Panc1 (cell line): ENCODE results near the gene R3HDM2. TPM values are rescaled to one million over a fixed set of nuclear protein-coding genes. Genes with fewer than 3 reads are reported as not detected.

Experiments used
- ATAC-seq: fragments of 200-7000 bp; cut with Tn5 transposase; 2 replicates; pipeline ENCODE4 v1.9.1; 2020; ENCODE audit warnings: mild to moderate bottlenecking, moderate library complexity
- BruUV-seq: library from RNA; stranded (reverse); fragments of 400-500 nt; replicated peaks from 2 replicates; lab custom pipeline; 2021; lab: Mats Ljungman, UMichigan
- CTCF ChIA-PET: fragments of 300-600 bp; sonication (Branson Sonifier 250); formaldehyde crosslinking; loops from one replicate; lab custom pipeline; 2022; ENCODE audit warnings: antibody characterized with exemption; lab: Charles Lee
- POLR2A ChIA-PET: fragments of 300-600 bp; sonication (Branson Sonifier 250); formaldehyde crosslinking; loops from one replicate; lab custom pipeline; 2022; ENCODE audit warnings: antibody characterized with exemption; lab: Charles Lee
- DNase-seq: peaks from one replicate; pipeline ENCODE4 v3.0.0-alpha.2; 2010; ENCODE audit warnings: low read depth, low spot score
- H3K27ac ChIP-seq: 2 replicates; pipeline ENCODE4 v1.5.1; 2011; ENCODE audit warnings: mild to moderate bottlenecking, low read length, inconsistent platforms
- H3K27me3 ChIP-seq: fragments of 200-500 bp; sonication (Bioruptor generic); 2 replicates; pipeline ENCODE4 v1.6.0; 2014; ENCODE audit warnings: low read length, inconsistent platforms; ENCODE audit not compliant: control insufficient read depth, insufficient read depth
- H3K36me3 ChIP-seq: fragments of 200-500 bp; sonication (Bioruptor generic); 2 replicates; pipeline ENCODE4 v1.5.1; 2014; ENCODE audit warnings: inconsistent platforms, mild to moderate bottlenecking, low read length, moderate library complexity; ENCODE audit not compliant: control insufficient read depth, insufficient read depth
- H3K4me1 ChIP-seq: 2 replicates; pipeline ENCODE4 v1.5.1; 2011; ENCODE audit warnings: inconsistent platforms, mild to moderate bottlenecking, low read length, moderate library complexity; ENCODE audit not compliant: control insufficient read depth, insufficient read depth
- H3K4me3 ChIP-seq, 2 experiments: 2 replicates each; pipeline ENCODE4 v1.5.1; 2011 to 2012; ENCODE audit warnings: low read depth in 2 of 2, low read length in 2 of 2, mild to moderate bottlenecking in 2 of 2, inconsistent platforms in 1 of 2, moderate library complexity in 1 of 2
- H3K9me3 ChIP-seq: fragments of 200-500 bp; sonication (Bioruptor generic); 2 replicates; pipeline ENCODE4 v1.5.1; 2014; ENCODE audit warnings: low read depth, mild to moderate bottlenecking, inconsistent platforms, low read length, moderate library complexity; ENCODE audit not compliant: control insufficient read depth, insufficient read depth
- POLR2AphosphoS5 ChIP-seq: IDR thresholded peaks from 2 replicates; pipeline ENCODE4 v1.6.1; 2012; ENCODE audit warnings: mild to moderate bottlenecking, low read depth, low read length, moderate library complexity
- SIN3A ChIP-seq: IDR thresholded peaks from 2 replicates; pipeline ENCODE4 v1.6.1; 2012; ENCODE audit warnings: low read depth, mild to moderate bottlenecking, low read length, moderate library complexity, borderline replicate concordance; ENCODE audit not compliant: insufficient read depth
- TCF7L2 ChIP-seq: IDR thresholded peaks from 2 replicates; pipeline ENCODE4 v1.6.1; 2011; ENCODE audit warnings: mild to moderate bottlenecking, low read depth, low read length, inconsistent platforms
- in situ Hi-C: cut with HindIII; loops from 2 replicates; pipeline ENCODE4 v1.10.0; 2016; ENCODE audit warnings: low sequenced_read_pairs, low pct_unique_long_range_greater_than_20kb
- intact Hi-C: fragments of 100-400 bp; cut with micrococcal nuclease; formaldehyde crosslinking; loops from one replicate; pipeline ENCODE4 v1.10.0; 2022; ENCODE audit not compliant: unreplicated experiment
- total RNA-seq: library from RNA; stranded (reverse); gene quantifications from one replicate; pipeline ENCODE4 v1.2.1, GENCODE V29; 2021; ENCODE audit not compliant: unreplicated experiment
- TF ChIP-seq, protein P1 (sequence below), 2 experiments: IDR thresholded peaks; 2 replicates each; pipeline ENCODE4 v1.6.1; 2011 to 2012; ENCODE audit warnings: low read depth in 2 of 2, control low read depth in 1 of 2, low read length in 1 of 2, mild to moderate bottlenecking in 1 of 2, moderate library complexity in 1 of 2; ENCODE audit not compliant: insufficient read depth in 1 of 2
- TF ChIP-seq, protein P2 (sequence below): fragments of 450-650 bp; IDR thresholded peaks from 2 replicates; pipeline ENCODE4 v1.5.1; 2017; ENCODE audit warnings: mild to moderate bottlenecking

Gene R3HDM2
- total RNA-seq, 1 experiment from 2014 or later, result 56.5 TPM

DNA sequence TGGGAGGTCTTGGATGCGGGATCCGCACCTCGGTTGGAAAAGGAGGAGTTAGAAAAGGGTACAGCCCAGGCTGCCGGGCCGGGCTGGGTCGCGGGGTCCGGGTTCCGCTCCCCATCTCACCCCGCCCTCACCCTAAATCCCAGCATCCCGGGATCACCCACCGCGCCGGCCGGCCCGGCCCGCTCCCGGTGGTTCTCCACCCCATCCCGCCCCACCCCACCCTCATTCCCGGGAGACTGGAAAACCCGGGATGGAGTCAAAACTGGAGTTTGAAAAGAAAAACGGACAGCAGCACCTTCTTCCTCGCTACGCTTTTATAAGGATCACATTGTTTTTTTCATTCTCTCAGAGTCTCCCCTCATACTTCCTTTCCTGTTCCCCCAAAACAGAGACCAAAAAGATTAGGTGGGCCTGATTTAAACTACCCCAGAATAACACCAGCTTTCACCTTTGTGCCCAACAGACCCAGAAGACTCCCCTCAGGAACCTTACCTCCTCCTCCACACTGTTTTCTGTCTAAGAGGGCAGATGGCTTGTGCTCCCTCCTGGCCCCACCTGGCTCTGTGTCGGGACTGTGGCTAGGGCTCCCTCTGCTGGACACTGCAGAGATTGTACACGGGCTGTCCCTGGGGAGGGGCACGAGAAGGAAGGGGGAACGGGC, 31.5 kb upstream of the R3HDM2 start:
- no peak for TF ChIP-seq TCF7L2
- no peak for TF ChIP-seq POLR2AphosphoS5
- TF ChIP-seq SIN3A, result peak; percentile 20; the same call in 1 of the 2 replicates
- TF ChIP-seq, protein P1, sequence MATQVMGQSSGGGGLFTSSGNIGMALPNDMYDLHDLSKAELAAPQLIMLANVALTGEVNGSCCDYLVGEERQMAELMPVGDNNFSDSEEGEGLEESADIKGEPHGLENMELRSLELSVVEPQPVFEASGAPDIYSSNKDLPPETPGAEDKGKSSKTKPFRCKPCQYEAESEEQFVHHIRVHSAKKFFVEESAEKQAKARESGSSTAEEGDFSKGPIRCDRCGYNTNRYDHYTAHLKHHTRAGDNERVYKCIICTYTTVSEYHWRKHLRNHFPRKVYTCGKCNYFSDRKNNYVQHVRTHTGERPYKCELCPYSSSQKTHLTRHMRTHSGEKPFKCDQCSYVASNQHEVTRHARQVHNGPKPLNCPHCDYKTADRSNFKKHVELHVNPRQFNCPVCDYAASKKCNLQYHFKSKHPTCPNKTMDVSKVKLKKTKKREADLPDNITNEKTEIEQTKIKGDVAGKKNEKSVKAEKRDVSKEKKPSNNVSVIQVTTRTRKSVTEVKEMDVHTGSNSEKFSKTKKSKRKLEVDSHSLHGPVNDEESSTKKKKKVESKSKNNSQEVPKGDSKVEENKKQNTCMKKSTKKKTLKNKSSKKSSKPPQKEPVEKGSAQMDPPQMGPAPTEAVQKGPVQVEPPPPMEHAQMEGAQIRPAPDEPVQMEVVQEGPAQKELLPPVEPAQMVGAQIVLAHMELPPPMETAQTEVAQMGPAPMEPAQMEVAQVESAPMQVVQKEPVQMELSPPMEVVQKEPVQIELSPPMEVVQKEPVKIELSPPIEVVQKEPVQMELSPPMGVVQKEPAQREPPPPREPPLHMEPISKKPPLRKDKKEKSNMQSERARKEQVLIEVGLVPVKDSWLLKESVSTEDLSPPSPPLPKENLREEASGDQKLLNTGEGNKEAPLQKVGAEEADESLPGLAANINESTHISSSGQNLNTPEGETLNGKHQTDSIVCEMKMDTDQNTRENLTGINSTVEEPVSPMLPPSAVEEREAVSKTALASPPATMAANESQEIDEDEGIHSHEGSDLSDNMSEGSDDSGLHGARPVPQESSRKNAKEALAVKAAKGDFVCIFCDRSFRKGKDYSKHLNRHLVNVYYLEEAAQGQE (IDR thresholded peaks at IDR 0.05; ENCODE audit: insufficient read depth in 1 of 2, low read depth in 2 of 2, low read length in 1 of 2), result no peak
- TF ChIP-seq, protein P2, sequence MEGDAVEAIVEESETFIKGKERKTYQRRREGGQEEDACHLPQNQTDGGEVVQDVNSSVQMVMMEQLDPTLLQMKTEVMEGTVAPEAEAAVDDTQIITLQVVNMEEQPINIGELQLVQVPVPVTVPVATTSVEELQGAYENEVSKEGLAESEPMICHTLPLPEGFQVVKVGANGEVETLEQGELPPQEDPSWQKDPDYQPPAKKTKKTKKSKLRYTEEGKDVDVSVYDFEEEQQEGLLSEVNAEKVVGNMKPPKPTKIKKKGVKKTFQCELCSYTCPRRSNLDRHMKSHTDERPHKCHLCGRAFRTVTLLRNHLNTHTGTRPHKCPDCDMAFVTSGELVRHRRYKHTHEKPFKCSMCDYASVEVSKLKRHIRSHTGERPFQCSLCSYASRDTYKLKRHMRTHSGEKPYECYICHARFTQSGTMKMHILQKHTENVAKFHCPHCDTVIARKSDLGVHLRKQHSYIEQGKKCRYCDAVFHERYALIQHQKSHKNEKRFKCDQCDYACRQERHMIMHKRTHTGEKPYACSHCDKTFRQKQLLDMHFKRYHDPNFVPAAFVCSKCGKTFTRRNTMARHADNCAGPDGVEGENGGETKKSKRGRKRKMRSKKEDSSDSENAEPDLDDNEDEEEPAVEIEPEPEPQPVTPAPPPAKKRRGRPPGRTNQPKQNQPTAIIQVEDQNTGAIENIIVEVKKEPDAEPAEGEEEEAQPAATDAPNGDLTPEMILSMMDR, result peak; percentile 97
- no TSS peak for BruUV-seq
- DNase-seq (peak; percentile 94), ATAC-seq (peak; percentile 87)
- POLR2A ChIA-PET, result no interaction called here
- Histone ChIP-seq H3K4me1 (peaks cover 15% of the 10 kb centered on the region), H3K36me3 (no peaks in the 10 kb centered on the region), H3K9me3 (no peaks in the 10 kb centered on the region), H3K27me3 (no peaks in the 10 kb centered on the region), H3K4me3 (peak overlapping the region; percentile 63 to 72), H3K27ac (peak overlapping the region; percentile 85)
- CTCF ChIA-PET, result interaction anchor here (0.7 kb wide), 1 partner anchor 10 kb away, joined by 3 read pairs; no protein-coding TSS in a partner anchor
- in situ Hi-C loops, result no loop called here
- intact Hi-C loops, result no loop called here

DNA sequence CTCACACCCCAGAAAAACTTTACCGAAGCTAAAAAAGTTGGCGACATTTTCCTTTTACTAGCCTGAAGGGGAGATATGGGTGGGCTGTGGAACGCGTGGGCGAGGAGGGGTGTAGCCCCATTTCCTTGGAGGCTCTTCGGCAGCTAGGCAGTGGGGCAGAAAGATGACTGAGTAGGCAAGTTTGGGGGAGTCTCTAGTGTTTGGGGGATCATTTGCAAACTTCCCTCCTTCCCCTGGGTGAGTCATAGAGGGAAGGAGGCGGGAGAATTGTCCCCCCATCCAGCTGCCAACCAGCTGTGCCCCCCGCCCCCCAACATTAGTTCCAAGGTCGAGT, 31.0 kb upstream of the R3HDM2 start:
- H3K27me3 ChIP-seq, result no peaks in the 10 kb centered on the region
- POLR2A ChIA-PET, result interaction anchor here (0.6 kb wide), 1 partner anchor 764 kb away, joined by 7 read pairs; no protein-coding TSS in a partner anchor

More for the DNA sequence above, 31.0 kb upstream of the R3HDM2 start:
- CTCF ChIA-PET, result interaction anchor here (0.7 kb wide), 1 partner anchor 9 kb away, joined by 3 read pairs; no protein-coding TSS in a partner anchor
- DNase-seq, result no peak
- intact Hi-C loops, result no loop called here
- Histone ChIP-seq H3K4me3 (peak overlapping the region; percentile 63 to 72), H3K4me1 (peaks cover 15% of the 10 kb centered on the region), H3K36me3 (no peaks in the 10 kb centered on the region), H3K9me3 (no peaks in the 10 kb centered on the region), H3K27ac (peak overlapping the region; percentile 85)
- BruUV-seq, result no TSS peak
- in situ Hi-C loops, result no loop called here
- TF ChIP-seq, protein P1 (IDR thresholded peaks at IDR 0.05; ENCODE audit: insufficient read depth in 1 of 2, low read depth in 2 of 2, low read length in 1 of 2), result no peak
- TF ChIP-seq POLR2AphosphoS5 (no peak), TCF7L2 (no peak), SIN3A (no peak)
- TF ChIP-seq, protein P2, result no peak
- peak; percentile 2 for ATAC-seq
